Muscle of leg (tissue), 11 donors: Measurements from ENCODE around the gene RNF207. TPM values are rescaled to one million over a fixed set of nuclear protein-coding genes. Genes with fewer than 3 reads are reported as not detected.

ENCODE experiments used
- DNase-seq: peaks from one replicate; pipeline ENCODE4 v3.0.0; 2013
- H3K27ac ChIP-seq: one replicate; pipeline ENCODE4 v1.5.1; 2013; ENCODE audit warnings: mild to moderate bottlenecking, low read length, control low read depth
- H3K27me3 ChIP-seq: one replicate; pipeline ENCODE4 v1.6.1; 2013; ENCODE audit warnings: low read length; ENCODE audit not compliant: control insufficient read depth, insufficient read depth
- H3K36me3 ChIP-seq: one replicate; pipeline ENCODE4 v1.6.1; 2013; ENCODE audit warnings: low read length; ENCODE audit not compliant: control insufficient read depth, insufficient read depth
- H3K4me1 ChIP-seq: one replicate; pipeline ENCODE4 v1.6.1; 2013; ENCODE audit warnings: low read length; ENCODE audit not compliant: control insufficient read depth, insufficient read depth
- H3K4me3 ChIP-seq: one replicate; pipeline ENCODE4 v1.5.1; 2013; ENCODE audit warnings: low read length, control low read depth
- H3K9me3 ChIP-seq: replicated peaks from 2 replicates; pipeline ENCODE4 v1.6.1; 2013; ENCODE audit warnings: low read depth, low read length; ENCODE audit not compliant: control insufficient read depth
- WGBS: methylation state at CpG from one replicate; pipeline ENCODE4 v1.1.5; 2013; ENCODE audit warnings: missing lambda C conversion rate; ENCODE audit not compliant: insufficient coverage; 5-methylcytosine and 5-hydroxymethylcytosine counted together
- polyA plus RNA-seq, 8 donors: library from polyadenylated mRNA; unstranded; fragments of 120-200 nt; gene quantifications; one replicate each; pipeline versions ENCODE4 v1.2.1 to v1.2.3, GENCODE V29; 2013; ENCODE audit warnings: inconsistent platforms in 1 of 8, low replicate concordance in 1 of 8; ENCODE audit not compliant: insufficient read length in 8 of 8, insufficient read depth in 1 of 8
- total RNA-seq: library from RNA; stranded (reverse); fragments of 120-200 nt; gene quantifications from one replicate; pipeline ENCODE4 v1.2.4, GENCODE V29; 2013

RNF207 gene
- total and polyA plus RNA-seq, 9 donors, result 13.4 to 41.6 (median 21.7) TPM

DNA sequence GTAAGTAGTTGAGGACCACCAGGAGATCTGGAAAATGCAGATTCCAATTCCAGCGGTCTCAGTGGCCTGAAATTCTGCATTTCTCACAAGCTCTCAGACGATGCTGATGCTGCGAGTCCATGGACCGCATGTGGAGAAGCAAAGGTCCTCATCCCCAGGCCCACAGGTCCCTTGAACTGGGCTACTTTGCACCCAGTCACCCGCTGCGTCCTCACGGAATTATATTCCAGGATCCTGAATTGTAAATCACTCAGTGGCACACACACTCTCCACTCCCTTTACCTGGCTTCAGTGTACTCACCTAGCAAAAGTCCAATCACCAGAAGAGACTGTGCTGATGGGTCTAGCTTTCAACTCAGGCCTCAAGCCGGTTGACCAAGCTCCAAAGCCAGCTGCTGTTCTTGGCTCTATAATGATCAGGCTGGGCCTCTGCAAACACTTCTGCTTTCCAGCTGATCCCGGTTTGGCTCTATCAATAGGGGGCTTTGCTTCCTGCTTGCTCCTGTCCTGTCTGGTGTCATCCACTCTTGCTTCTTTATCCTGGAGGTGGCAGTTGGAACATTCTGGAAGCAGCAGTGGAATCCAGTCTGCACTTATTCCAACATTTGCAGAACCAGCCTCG lies 5.6 kb upstream of the RNF207 start:
- peaks cover 25% of the 10 kb centered on the region for H3K4me1 ChIP-seq
- H3K27ac ChIP-seq, result peak overlapping the region; percentile 88
- DNase-seq, result peak; percentile 52
- WGBS, result 45% methylated on average over 7 of the region's 10 CpGs
- peaks cover 15% of the 10 kb centered on the region for H3K36me3 ChIP-seq
- H3K9me3 ChIP-seq, result no peaks in the 10 kb centered on the region
- peak overlapping the region; percentile 99 for H3K4me3 ChIP-seq
- peaks cover 7% of the 10 kb centered on the region for H3K27me3 ChIP-seq

DNA sequence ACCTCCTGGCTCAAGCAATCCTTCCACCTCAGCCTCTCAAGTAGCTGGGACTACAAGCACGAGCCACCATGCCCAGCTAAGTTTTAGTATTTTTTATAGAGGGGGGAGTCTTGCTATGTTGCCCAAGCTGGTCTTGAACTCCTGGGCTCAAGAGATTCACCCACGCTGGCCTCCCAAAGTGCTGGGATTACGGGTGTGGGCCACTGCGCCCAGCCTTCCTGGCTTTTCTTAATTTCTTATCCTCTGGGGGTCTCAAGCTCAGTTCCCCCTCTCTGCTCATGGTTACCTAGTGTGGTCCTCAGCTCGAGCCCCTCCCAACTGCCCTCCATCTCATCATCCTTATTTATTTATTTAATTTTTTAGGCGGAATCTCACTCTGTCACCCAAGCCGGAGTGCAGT lies 3.7 kb upstream of the RNF207 start:
- no peak for DNase-seq
- 91% methylated on average over 6 of the region's 7 CpGs for WGBS
- no peak overlapping the region for H3K27ac ChIP-seq
- no peaks in the 10 kb centered on the region for H3K9me3 ChIP-seq
- H3K36me3 ChIP-seq, result peaks cover 5% of the 10 kb centered on the region
- no peak overlapping the region for H3K4me3 ChIP-seq
- H3K4me1 ChIP-seq, result peaks cover 41% of the 10 kb centered on the region
- H3K27me3 ChIP-seq, result peaks cover 26% of the 10 kb centered on the region

DNA sequence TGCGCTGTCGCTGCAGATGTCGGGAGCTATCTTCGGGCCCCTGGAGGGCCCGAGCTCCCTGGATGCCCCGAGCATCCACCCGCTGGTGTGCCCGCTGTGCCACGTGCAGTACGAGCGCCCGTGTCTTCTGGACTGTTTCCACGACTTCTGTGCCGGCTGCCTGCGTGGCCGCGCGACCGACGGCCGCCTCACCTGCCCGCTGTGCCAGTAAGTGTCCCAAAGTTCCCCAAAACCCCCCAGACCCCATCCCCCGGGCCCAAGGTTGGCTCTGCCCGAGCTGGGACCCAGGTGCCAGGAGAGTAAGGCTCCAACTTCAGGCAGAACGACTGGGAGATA lies 569 bp downstream of the RNF207 start:
- no peak for DNase-seq
- 6% methylated on average over 23 of the region's 25 CpGs for WGBS
- Histone ChIP-seq H3K4me3 (peak overlapping the region; percentile 49), H3K27ac (peak overlapping the region; percentile 3), H3K27me3 (peaks cover 37% of the 10 kb centered on the region), H3K9me3 (no peaks in the 10 kb centered on the region), H3K36me3 (peaks cover 13% of the 10 kb centered on the region), H3K4me1 (peaks cover 46% of the 10 kb centered on the region)

GRCh38 chr1:6207075-6207885 lies 1.4 kb downstream of the RNF207 start:
- no peaks in the 10 kb centered on the region for H3K9me3 ChIP-seq
- peak overlapping the region; percentile 3 for H3K27ac ChIP-seq
- H3K4me1 ChIP-seq, result peaks cover 46% of the 10 kb centered on the region
- DNase-seq, result no peak
- H3K4me3 ChIP-seq, result peak overlapping the region; percentile 49
- peaks cover 14% of the 10 kb centered on the region for H3K36me3 ChIP-seq
- H3K27me3 ChIP-seq, result peaks cover 33% of the 10 kb centered on the region
- WGBS, result 61% methylated on average over 15 of the region's 19 CpGs

- Histone ChIP-seq H3K36me3 (peaks cover 18% of the 10 kb centered on the region), H3K4me1 (peaks cover 46% of the 10 kb centered on the region), H3K27ac (no peak overlapping the region), H3K9me3 (no peaks in the 10 kb centered on the region), H3K4me3 (no peak overlapping the region), H3K27me3 (peaks cover 33% of the 10 kb centered on the region)
- DNase-seq, result no peak
- WGBS, result 68% methylated on average over 7 of the region's 10 CpGs
These were observed 2.0 kb downstream of the RNF207 start for GRCh38 chr1:6207921-6208320.

- peak; percentile 66 for DNase-seq
- peaks cover 26% of the 10 kb centered on the region for H3K36me3 ChIP-seq
These were observed 3.1 kb downstream of the RNF207 start for GRCh38 chr1:6208723-6209660.

GRCh38 chr1:6209661-6210580 lies 4.0 kb downstream of the RNF207 start:
- no peak overlapping the region for H3K27ac ChIP-seq
- no peaks in the 10 kb centered on the region for H3K9me3 ChIP-seq
- H3K4me1 ChIP-seq, result peaks cover 42% of the 10 kb centered on the region
- WGBS, result 86% methylated on average over 11 of the region's 17 CpGs
- peaks cover 27% of the 10 kb centered on the region for H3K36me3 ChIP-seq
- peaks cover 33% of the 10 kb centered on the region for H3K27me3 ChIP-seq
- no peak for DNase-seq
- no peak overlapping the region for H3K4me3 ChIP-seq

More at GRCh38 chr1:6208723-6209660, 3.1 kb downstream of the RNF207 start:
- WGBS, result 4% methylated on average over 93 of the region's 99 CpGs
- no peaks in the 10 kb centered on the region for H3K9me3 ChIP-seq
- peaks cover 33% of the 10 kb centered on the region for H3K27me3 ChIP-seq
- H3K4me1 ChIP-seq, result peaks cover 46% of the 10 kb centered on the region
- H3K27ac ChIP-seq, result no peak overlapping the region
- H3K4me3 ChIP-seq, result peak overlapping the region; percentile 28

GRCh38 chr1:6210591-6211355 lies 4.9 kb downstream of the RNF207 start:
- H3K4me3 ChIP-seq, result no peak overlapping the region
- WGBS, result 90% methylated on average over 22 of the region's 29 CpGs
- no peaks in the 10 kb centered on the region for H3K9me3 ChIP-seq
- H3K27me3 ChIP-seq, result peaks cover 26% of the 10 kb centered on the region
- no peak overlapping the region for H3K27ac ChIP-seq
- peaks cover 34% of the 10 kb centered on the region for H3K4me1 ChIP-seq
- peaks cover 31% of the 10 kb centered on the region for H3K36me3 ChIP-seq
- no peak for DNase-seq

GRCh38 chr1:6211731-6212130 lies 5.8 kb downstream of the RNF207 start:
- Histone ChIP-seq H3K9me3 (no peaks in the 10 kb centered on the region), H3K36me3 (peaks cover 31% of the 10 kb centered on the region), H3K27ac (no peak overlapping the region), H3K27me3 (peaks cover 16% of the 10 kb centered on the region), H3K4me3 (no peak overlapping the region), H3K4me1 (peaks cover 26% of the 10 kb centered on the region)
- 64% methylated on average over 6 of the region's 16 CpGs for WGBS
- DNase-seq, result no peak
